SK-N-SH (cell line): ENCODE measurements around the gene LAMTOR4. TPM values are rescaled to one million over a fixed set of nuclear protein-coding genes. Genes with fewer than 3 reads are reported as not detected.

ENCODE experiments used
- CTCF ChIA-PET: fragments of 300-600, 350-600 bp; formaldehyde crosslinking; extraction: SDS; loops from one replicate; lab custom pipeline; 2021; lab: Yijun Ruan, JAX
- POLR2A ChIA-PET: fragments of 350-600 bp; sonication (Branson Sonifier 250); formaldehyde crosslinking; extraction: SDS; loops from one replicate; lab custom pipeline; 2020; ENCODE audit warnings: antibody characterized with exemption, inconsistent platforms; lab: Yijun Ruan, JAX
- DNase-seq: peaks from one replicate; pipeline ENCODE4 v3.0.0; 2012
- H2AFZ ChIP-seq: fragments of 200-600 bp; sonication (generic); 2 replicates; pipeline ENCODE4 v1.8.1; 2016; ENCODE audit warnings: antibody characterized with exemption, mild to moderate bottlenecking, low read depth
- H3F3A ChIP-seq: fragments of 200-600 bp; sonication (generic); replicated peaks from 2 replicates; pipeline ENCODE3; 2016; ENCODE audit warnings: antibody characterized with exemption, mild to moderate bottlenecking; ENCODE audit not compliant: insufficient read depth
- H3K27ac ChIP-seq, 2 experiments: fragments of 200-500 bp in 1 of 2; fragments of 200-600 bp in 1 of 2; sonication (Bioruptor generic) in 1 of 2; sonication (generic), shearing (Covaris generic) in 1 of 2; 2 replicates each; pipeline versions ENCODE4 v1.5.1 to v1.6.1; 2014 to 2016; ENCODE audit warnings: low read depth in 2 of 2, inconsistent platforms in 1 of 2, low read length in 1 of 2, mild to moderate bottlenecking in 1 of 2, mixed read lengths in 1 of 2
- H3K27me3 ChIP-seq: fragments of 200-600 bp; sonication (generic), shearing (Covaris generic); 2 replicates; pipeline ENCODE4 v1.6.1; 2016; ENCODE audit warnings: mixed run types; ENCODE audit not compliant: insufficient read depth
- H3K36me3 ChIP-seq, 2 experiments: fragments of 200-500 bp in 1 of 2; fragments of 200-600 bp in 1 of 2; sonication (Bioruptor generic) in 1 of 2; sonication (generic) in 1 of 2; replicated peaks in 1 of 2; 2 replicates each; pipeline versions ENCODE3 to v1.5.1; 2014 to 2016; ENCODE audit warnings: low read length in 1 of 2, mild to moderate bottlenecking in 1 of 2; ENCODE audit not compliant: insufficient read depth in 2 of 2, control insufficient read depth in 1 of 2
- H3K4me1 ChIP-seq, 2 experiments: fragments of 200-500 bp in 1 of 2; fragments of 200-600 bp in 1 of 2; sonication (Bioruptor generic) in 1 of 2; sonication (generic), shearing (Covaris generic) in 1 of 2; 2 replicates each; pipeline versions ENCODE4 v1.5.1 to v1.6.1; 2014 to 2016; ENCODE audit warnings: low read depth in 1 of 2, low read length in 1 of 2, mixed run types in 1 of 2; ENCODE audit not compliant: insufficient read depth in 2 of 2, control insufficient read depth in 1 of 2
- H3K4me2 ChIP-seq: fragments of 200-600 bp; sonication (generic), shearing (Covaris generic); 2 replicates; pipeline ENCODE4 v1.6.1; 2017; ENCODE audit warnings: mixed run types
- H3K4me3 ChIP-seq, 2 experiments: fragments of 200-500 bp in 1 of 2; fragments of 200-600 bp in 1 of 2; sonication (Bioruptor generic) in 1 of 2; sonication (generic), shearing (Covaris generic) in 1 of 2; 2 replicates each; pipeline versions ENCODE4 v1.5.1 to v1.8.1; 2014 to 2016; ENCODE audit warnings: low read depth in 2 of 2, inconsistent platforms in 1 of 2, low read length in 1 of 2, mild to moderate bottlenecking in 1 of 2, mixed read lengths in 1 of 2, moderate library complexity in 1 of 2
- H3K79me2 ChIP-seq: fragments of 200-600 bp; sonication (generic); 2 replicates; pipeline ENCODE4 v1.8.1; 2017; ENCODE audit warnings: mild to moderate bottlenecking; ENCODE audit not compliant: insufficient read depth
- H3K9ac ChIP-seq: fragments of 200-600 bp; sonication (generic); 2 replicates; pipeline ENCODE4 v1.6.1; 2017; ENCODE audit warnings: mixed run types
- H3K9me2 ChIP-seq: fragments of 200-600 bp; sonication (generic); 2 replicates; pipeline ENCODE4 v1.6.1; 2017; ENCODE audit warnings: mixed run types
- H3K9me3 ChIP-seq: fragments of 200-600 bp; sonication (generic); 2 replicates; pipeline ENCODE4 v1.6.1; 2017; ENCODE audit warnings: mixed run types, mild to moderate bottlenecking, moderate library complexity
- H4K20me1 ChIP-seq: fragments of 200-600 bp; sonication (generic); 2 replicates; pipeline ENCODE4 v1.6.1; 2017; ENCODE audit warnings: mild to moderate bottlenecking, mixed run types; ENCODE audit not compliant: insufficient read depth
- CHD2 ChIP-seq: fragments of 150-350 bp; IDR thresholded peaks from 2 replicates; pipeline ENCODE4 v1.6.1; 2018; ENCODE audit warnings: low read length; ENCODE audit not compliant: partially characterized antibody
- ELF1 ChIP-seq: IDR thresholded peaks from 2 replicates; pipeline ENCODE4 v1.4.0; 2012
- EP300 ChIP-seq, 2 experiments: IDR thresholded peaks; 2 replicates each; pipeline versions ENCODE4 v1.4.0 to v1.6.1; 2012; ENCODE audit warnings: borderline replicate concordance in 1 of 2, low read depth in 1 of 2, low read length in 1 of 2
- EZH2phosphoT487 ChIP-seq: fragments of 200-600 bp; sonication (generic); IDR thresholded peaks from 2 replicates; pipeline ENCODE4 v1.6.1; 2017; ENCODE audit warnings: low read depth, mixed run types, mild to moderate bottlenecking, antibody characterized with exemption, moderate library complexity, borderline replicate concordance
- FOSL2 ChIP-seq: IDR thresholded peaks from 2 replicates; pipeline ENCODE4 v1.4.0; 2012; ENCODE audit warnings: low read depth, mild to moderate bottlenecking, moderate library complexity, borderline replicate concordance
- GATA2 ChIP-seq: sonication (generic); formaldehyde crosslinking; IDR thresholded peaks from 2 replicates; pipeline ENCODE4 v1.5.0; 2020; ENCODE audit warnings: mild to moderate bottlenecking, missing genetic modification reagents
- JUND ChIP-seq: IDR thresholded peaks from 2 replicates; pipeline ENCODE4 v1.4.0; 2012
- NRF1 ChIP-seq: IDR thresholded peaks from 2 replicates; pipeline ENCODE4 v1.6.1; 2012; ENCODE audit warnings: low read depth, mild to moderate bottlenecking, low read length
- POLR2AphosphoS5 ChIP-seq: IDR thresholded peaks from 2 replicates; pipeline ENCODE4 v1.6.1; 2012; ENCODE audit warnings: low read depth, low read length
- RAD21 ChIP-seq: IDR thresholded peaks from 2 replicates; pipeline ENCODE4 v1.6.1; 2012; ENCODE audit warnings: mild to moderate bottlenecking, low read length
- RCOR1 ChIP-seq: fragments of 150-350 bp; IDR thresholded peaks from 2 replicates; pipeline ENCODE4 v1.6.1; 2017; ENCODE audit warnings: antibody characterized with exemption, low read length
- RFX5 ChIP-seq: IDR thresholded peaks from 2 replicates; pipeline ENCODE4 v1.6.1; 2012; ENCODE audit warnings: mild to moderate bottlenecking, improper control_type of control experiment, low read length
- RXRA ChIP-seq: IDR thresholded peaks from 2 replicates; pipeline ENCODE4 v1.4.0; 2012; ENCODE audit warnings: low read depth, mild to moderate bottlenecking, borderline replicate concordance
- TAF1 ChIP-seq: IDR thresholded peaks from 2 replicates; pipeline ENCODE4 v1.6.1; 2012; ENCODE audit warnings: low read depth, mild to moderate bottlenecking, low read length, moderate library complexity, borderline replicate concordance
- TEAD4 ChIP-seq: IDR thresholded peaks from 2 replicates; pipeline ENCODE4 v1.4.0; 2012; ENCODE audit warnings: mild to moderate bottlenecking, borderline replicate concordance; ENCODE audit not compliant: insufficient read depth
- USF2 ChIP-seq: fragments of 150-350 bp; IDR thresholded peaks from 2 replicates; pipeline ENCODE4 v1.6.1; 2017; ENCODE audit warnings: antibody characterized with exemption, low read length, low read depth, borderline replicate concordance
- WGBS: methylation state at CpG from one replicate; pipeline ENCODE4 v1.1.6; 2017; ENCODE audit warnings: low lambda C conversion rate; 5-methylcytosine and 5-hydroxymethylcytosine counted together
- polyA plus RNA-seq, 3 experiments: library from polyadenylated mRNA; depleted of rRNA; stranded (reverse); fragments of >200 nt; gene quantifications; 2 replicates each; pipeline ENCODE4 v1.2.3, GENCODE V29; 2012
- TF ChIP-seq, protein P1 (sequence below): fragments of 150-350 bp; IDR thresholded peaks from 2 replicates; pipeline ENCODE4 v1.6.1; 2016; ENCODE audit warnings: mild to moderate bottlenecking, low read depth, low read length
- TF ChIP-seq, protein P2 (sequence below): IDR thresholded peaks from 2 replicates; pipeline ENCODE4 v1.4.0; 2012; ENCODE audit warnings: low read depth
- TF ChIP-seq, protein P3 (sequence below): IDR thresholded peaks from 2 replicates; pipeline ENCODE4; 2012
- TF ChIP-seq, protein P4 (sequence below): IDR thresholded peaks from 2 replicates; pipeline ENCODE4 v1.4.0; 2012; ENCODE audit warnings: low read depth, borderline replicate concordance

Gene LAMTOR4
- polyA plus RNA-seq, 1 of the 3 experiments (the other 2 are of a cell fraction): 630 TPM

DNA sequence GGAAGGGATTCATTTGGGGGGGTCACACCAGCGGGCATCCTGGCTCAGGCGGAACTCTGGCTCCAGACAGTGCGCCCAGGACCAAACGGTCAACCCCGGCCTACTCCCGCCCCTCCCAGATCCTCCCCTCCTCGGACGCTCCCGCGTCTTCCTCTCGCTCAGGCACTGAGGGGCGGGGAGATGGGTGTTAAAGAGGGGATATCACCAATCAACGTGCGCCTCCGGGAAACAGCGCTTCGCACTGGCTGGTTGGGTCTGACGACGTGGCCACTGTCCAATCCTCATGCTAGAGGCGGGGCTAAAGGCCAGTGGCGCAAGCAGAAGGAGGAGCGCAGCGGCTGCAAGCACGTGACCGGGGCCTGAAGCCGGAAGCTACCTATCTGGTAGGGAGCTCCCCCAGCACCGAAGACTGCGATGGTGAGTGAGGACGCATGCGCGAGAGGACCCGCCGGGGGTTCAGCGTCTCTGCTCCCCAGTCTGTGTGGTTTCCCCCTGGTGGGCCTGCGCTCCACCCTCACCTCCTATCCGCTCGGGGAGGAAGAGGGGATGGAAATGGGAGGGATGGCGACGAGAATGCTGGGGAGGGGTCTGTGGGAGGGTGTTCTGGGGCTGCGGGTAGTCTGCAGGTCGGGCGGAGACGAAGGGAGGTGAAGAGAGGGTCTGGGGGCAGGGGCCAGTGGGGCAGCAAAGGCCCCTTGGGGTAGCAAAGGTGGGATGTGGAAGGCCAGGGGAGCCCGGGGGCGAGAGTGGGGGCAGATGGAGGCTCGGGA, at the start of gene LAMTOR4 (continued):
- TF ChIP-seq, protein P1, sequence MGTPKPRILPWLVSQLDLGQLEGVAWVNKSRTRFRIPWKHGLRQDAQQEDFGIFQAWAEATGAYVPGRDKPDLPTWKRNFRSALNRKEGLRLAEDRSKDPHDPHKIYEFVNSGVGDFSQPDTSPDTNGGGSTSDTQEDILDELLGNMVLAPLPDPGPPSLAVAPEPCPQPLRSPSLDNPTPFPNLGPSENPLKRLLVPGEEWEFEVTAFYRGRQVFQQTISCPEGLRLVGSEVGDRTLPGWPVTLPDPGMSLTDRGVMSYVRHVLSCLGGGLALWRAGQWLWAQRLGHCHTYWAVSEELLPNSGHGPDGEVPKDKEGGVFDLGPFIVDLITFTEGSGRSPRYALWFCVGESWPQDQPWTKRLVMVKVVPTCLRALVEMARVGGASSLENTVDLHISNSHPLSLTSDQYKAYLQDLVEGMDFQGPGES: no peak
- TF ChIP-seq, protein P2, sequence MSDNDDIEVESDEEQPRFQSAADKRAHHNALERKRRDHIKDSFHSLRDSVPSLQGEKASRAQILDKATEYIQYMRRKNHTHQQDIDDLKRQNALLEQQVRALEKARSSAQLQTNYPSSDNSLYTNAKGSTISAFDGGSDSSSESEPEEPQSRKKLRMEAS: peak; percentile 97
- TF ChIP-seq TAF1 (peak; percentile 69; the same call in 1 of the 2 replicates), USF2 (peak; percentile 84), EZH2phosphoT487 (no peak), EP300 (IDR thresholded peaks at IDR 0.05; ENCODE audit: borderline replicate concordance in 1 of 2, low read depth in 1 of 2, low read length in 1 of 2) (peak in 1 of 2 experiments; percentile 17; a peak in 2 of 4 replicates), RFX5 (peak; percentile 90), FOSL2 (no peak)
- TF ChIP-seq, protein P3, sequence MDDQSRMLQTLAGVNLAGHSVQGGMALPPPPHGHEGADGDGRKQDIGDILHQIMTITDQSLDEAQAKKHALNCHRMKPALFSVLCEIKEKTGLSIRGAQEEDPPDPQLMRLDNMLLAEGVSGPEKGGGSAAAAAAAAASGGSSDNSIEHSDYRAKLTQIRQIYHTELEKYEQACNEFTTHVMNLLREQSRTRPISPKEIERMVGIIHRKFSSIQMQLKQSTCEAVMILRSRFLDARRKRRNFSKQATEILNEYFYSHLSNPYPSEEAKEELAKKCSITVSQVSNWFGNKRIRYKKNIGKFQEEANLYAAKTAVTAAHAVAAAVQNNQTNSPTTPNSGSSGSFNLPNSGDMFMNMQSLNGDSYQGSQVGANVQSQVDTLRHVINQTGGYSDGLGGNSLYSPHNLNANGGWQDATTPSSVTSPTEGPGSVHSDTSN: peak; percentile 99

- Histone ChIP-seq H3K4me2 (peak overlapping the region; percentile 100), H3K4me1 (peaks cover 24 to 45% of the 10 kb centered on the region in 2 experiments), H3K9me3 (no peaks in the 10 kb centered on the region), H3K79me2 (peaks cover 81% of the 10 kb centered on the region), H3K27me3 (no peaks in the 10 kb centered on the region), H3K27ac (peak overlapping the region; percentile 86 to 95; a peak in 3 of 4 replicates), H3F3A (peaks cover 49% of the 10 kb centered on the region), H3K9ac (peak overlapping the region; percentile 98), H3K4me3 (peak overlapping the region; percentile 70 to 99), H3K9me2 (no peaks in the 10 kb centered on the region), H4K20me1 (peaks cover 7% of the 10 kb centered on the region), H2AFZ (no peak overlapping the region), H3K36me3 (peaks cover 48 to 60% of the 10 kb centered on the region in 2 experiments)
- WGBS: 42% methylated on average over 12 of the region's 12 CpGs
- ChIA-PET POLR2A (interaction anchor here (3.7 to 4.2 kb wide), 3 partner anchors 9 to 84 kb away, joined by 20 to 98 read pairs (median 70); partner anchors contain the start of genes COPS6, MBLAC1 and ZKSCAN1), CTCF (interaction anchor here (1.3 to 5.4 kb wide), 5 partner anchors 17 to 32 kb away, joined by 3 to 74 read pairs (median 5); partner anchors contain the start of genes CNPY4 and ZNF3)
- DNase-seq: no peak
- TF ChIP-seq, protein P1: no peak
- no peak for TF ChIP-seq RAD21
- no peak for TF ChIP-seq ELF1
- no peak for TF ChIP-seq JUND
- TF ChIP-seq, protein P3: no peak
- no peak for TF ChIP-seq NRF1
- TF ChIP-seq FOSL2: no peak
- no peak for TF ChIP-seq CHD2
- TF ChIP-seq, protein P2: no peak
- no peak for TF ChIP-seq TAF1
- TF ChIP-seq POLR2AphosphoS5: no peak
- no peak for TF ChIP-seq TEAD4
- TF ChIP-seq, protein P4, sequence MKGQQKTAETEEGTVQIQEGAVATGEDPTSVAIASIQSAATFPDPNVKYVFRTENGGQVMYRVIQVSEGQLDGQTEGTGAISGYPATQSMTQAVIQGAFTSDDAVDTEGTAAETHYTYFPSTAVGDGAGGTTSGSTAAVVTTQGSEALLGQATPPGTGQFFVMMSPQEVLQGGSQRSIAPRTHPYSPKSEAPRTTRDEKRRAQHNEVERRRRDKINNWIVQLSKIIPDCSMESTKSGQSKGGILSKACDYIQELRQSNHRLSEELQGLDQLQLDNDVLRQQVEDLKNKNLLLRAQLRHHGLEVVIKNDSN: no peak
- TF ChIP-seq EP300 (IDR thresholded peaks at IDR 0.05; ENCODE audit: borderline replicate concordance in 1 of 2, low read depth in 1 of 2, low read length in 1 of 2): no peak
- no peak for TF ChIP-seq RCOR1
- no peak for TF ChIP-seq EZH2phosphoT487
- TF ChIP-seq RXRA: no peak
- TF ChIP-seq GATA2 (CRISPR knock-in tag): no peak
Observed at GRCh38 chr7:100099452-100099851, 49.3 kb upstream of the LAMTOR4 start.
